Osteocyte (in vitro differentiated cells): ENCODE results near the gene FLNA. TPM values are rescaled to one million over a fixed set of nuclear protein-coding genes. Genes with fewer than 3 reads are reported as not detected.
A peak's percentile ranks its signal among the peaks of the same experiment; 100 is the strongest.
"Not testable (repeated sequence)": the region's sequence is repeated elsewhere in the genome, so short reads cannot be mapped to it uniquely, and the experiment has no call there.

ENCODE experiments used
- DNase-seq: peaks from one replicate; pipeline ENCODE4 v3.0.0; 2021; ENCODE audit warnings: mixed read lengths; ENCODE audit not compliant: unreplicated experiment; ENCODE audit errors: extremely low spot score
- H3K27ac Mint-ChIP-seq: one replicate; pipeline ENCODE4 v1.8.0; 2021; ENCODE audit warnings: mild to moderate bottlenecking, mixed read lengths; ENCODE audit not compliant: unreplicated experiment
- H3K27me3 Mint-ChIP-seq: one replicate; pipeline ENCODE4 v1.8.0; 2021; ENCODE audit warnings: mixed read lengths; ENCODE audit not compliant: unreplicated experiment
- H3K36me3 Mint-ChIP-seq: one replicate; pipeline ENCODE4 v1.8.0; 2021; ENCODE audit warnings: mixed read lengths; ENCODE audit not compliant: unreplicated experiment
- H3K4me1 Mint-ChIP-seq: one replicate; pipeline ENCODE4 v1.8.0; 2021; ENCODE audit warnings: mixed read lengths; ENCODE audit not compliant: unreplicated experiment
- H3K4me3 Mint-ChIP-seq: one replicate; pipeline ENCODE4 v1.8.0; 2021; ENCODE audit warnings: mild to moderate bottlenecking, moderate library complexity, mixed read lengths; ENCODE audit not compliant: unreplicated experiment
- H3K9me3 Mint-ChIP-seq: one replicate; pipeline ENCODE4 v1.8.0; 2021; ENCODE audit warnings: mixed read lengths; ENCODE audit not compliant: unreplicated experiment
- total RNA-seq: library from RNA; stranded (reverse); gene quantifications from 2 replicates; pipeline ENCODE4 v1.2.1, GENCODE V29; 2021
- TF ChIP-seq, protein P1 (sequence below): fragments of 200-600 bp; sonication (generic); IDR thresholded peaks from 2 replicates; pipeline ENCODE4 v1.5.0; 2021; ENCODE audit warnings: antibody characterized with exemption, mild to moderate bottlenecking, moderate library complexity

Gene FLNA
- total RNA-seq, 1 donor from 2014 or later = 2,024 TPM

DNA sequence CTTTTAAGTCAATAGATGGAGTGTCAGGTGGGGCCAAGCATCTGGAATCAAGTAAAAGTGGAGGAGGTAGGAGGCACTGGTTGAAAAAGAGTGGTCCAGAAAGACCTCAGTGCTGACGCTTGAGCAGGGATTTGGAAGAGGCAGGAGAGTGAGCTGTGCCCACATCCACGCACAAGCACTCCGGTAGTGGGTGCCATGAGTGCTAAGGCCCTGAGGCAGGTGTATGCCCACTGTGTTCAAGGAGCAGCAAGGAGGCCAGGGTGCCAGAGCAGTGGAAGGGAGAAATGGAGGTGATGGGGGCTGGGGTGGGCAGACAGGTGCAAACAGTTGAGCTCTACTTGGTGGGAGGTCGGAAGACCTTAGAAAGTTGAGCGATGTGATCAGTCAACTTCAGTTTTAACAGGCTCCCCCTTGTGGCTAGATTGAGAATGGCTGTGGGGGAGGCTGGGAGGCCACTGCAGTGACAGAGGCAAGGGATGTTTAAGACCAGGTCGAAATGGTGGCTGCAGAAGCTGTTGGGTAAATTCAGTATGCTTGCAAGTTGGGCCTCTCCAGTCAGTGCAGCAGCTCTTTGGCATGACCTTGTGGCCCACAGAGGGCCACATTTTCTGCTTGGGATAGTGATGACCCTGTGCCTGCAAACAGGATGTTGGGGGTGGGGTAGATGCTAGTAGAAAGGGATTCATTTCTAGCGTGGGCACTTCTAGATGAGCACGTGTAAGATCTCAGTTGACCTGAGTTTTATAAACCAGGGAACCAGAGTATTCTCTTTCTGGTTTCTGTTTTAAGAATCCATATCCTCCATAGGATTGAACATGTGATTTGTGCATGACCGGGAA lies 66.1 kb downstream of the FLNA start:
- H3K36me3 Mint-ChIP-seq = no peaks in the 10 kb centered on the region
- TF ChIP-seq, protein P1, sequence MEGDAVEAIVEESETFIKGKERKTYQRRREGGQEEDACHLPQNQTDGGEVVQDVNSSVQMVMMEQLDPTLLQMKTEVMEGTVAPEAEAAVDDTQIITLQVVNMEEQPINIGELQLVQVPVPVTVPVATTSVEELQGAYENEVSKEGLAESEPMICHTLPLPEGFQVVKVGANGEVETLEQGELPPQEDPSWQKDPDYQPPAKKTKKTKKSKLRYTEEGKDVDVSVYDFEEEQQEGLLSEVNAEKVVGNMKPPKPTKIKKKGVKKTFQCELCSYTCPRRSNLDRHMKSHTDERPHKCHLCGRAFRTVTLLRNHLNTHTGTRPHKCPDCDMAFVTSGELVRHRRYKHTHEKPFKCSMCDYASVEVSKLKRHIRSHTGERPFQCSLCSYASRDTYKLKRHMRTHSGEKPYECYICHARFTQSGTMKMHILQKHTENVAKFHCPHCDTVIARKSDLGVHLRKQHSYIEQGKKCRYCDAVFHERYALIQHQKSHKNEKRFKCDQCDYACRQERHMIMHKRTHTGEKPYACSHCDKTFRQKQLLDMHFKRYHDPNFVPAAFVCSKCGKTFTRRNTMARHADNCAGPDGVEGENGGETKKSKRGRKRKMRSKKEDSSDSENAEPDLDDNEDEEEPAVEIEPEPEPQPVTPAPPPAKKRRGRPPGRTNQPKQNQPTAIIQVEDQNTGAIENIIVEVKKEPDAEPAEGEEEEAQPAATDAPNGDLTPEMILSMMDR = peak; percentile 60
- no peaks in the 10 kb centered on the region for H3K4me1 Mint-ChIP-seq
- H3K27ac Mint-ChIP-seq = no peak overlapping the region
- peaks cover 5% of the 10 kb centered on the region for H3K9me3 Mint-ChIP-seq
- H3K4me3 Mint-ChIP-seq = no peak overlapping the region
- no peaks in the 10 kb centered on the region for H3K27me3 Mint-ChIP-seq
- DNase-seq = no peak

DNA sequence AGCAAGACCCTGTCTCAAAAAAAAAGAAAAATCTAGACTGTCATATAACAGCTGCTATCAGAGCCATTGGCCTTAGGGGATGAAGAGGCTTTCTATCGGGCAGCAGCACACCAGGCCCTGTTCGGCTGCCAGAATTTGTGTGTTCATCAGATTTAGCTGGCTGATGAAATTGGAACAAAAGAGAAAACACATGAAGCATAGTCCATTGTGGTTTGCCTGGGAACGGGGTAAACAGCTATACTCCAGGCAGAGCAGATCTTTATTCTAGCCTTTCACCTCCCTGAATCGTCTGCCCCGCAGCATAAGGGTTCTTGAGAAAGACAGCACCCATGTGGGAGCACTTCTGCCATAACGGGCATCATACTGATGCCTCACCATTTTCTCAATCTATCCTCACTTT lies 67.2 kb downstream of the FLNA start:
- Mint-ChIP-seq H3K9me3 (peaks cover 5% of the 10 kb centered on the region), H3K4me3 (no peak overlapping the region), H3K36me3 (no peaks in the 10 kb centered on the region), H3K27ac (no peak overlapping the region), H3K4me1 (no peaks in the 10 kb centered on the region), H3K27me3 (no peaks in the 10 kb centered on the region)
- TF ChIP-seq, protein P1 = no peak
- DNase-seq = no peak

DNA sequence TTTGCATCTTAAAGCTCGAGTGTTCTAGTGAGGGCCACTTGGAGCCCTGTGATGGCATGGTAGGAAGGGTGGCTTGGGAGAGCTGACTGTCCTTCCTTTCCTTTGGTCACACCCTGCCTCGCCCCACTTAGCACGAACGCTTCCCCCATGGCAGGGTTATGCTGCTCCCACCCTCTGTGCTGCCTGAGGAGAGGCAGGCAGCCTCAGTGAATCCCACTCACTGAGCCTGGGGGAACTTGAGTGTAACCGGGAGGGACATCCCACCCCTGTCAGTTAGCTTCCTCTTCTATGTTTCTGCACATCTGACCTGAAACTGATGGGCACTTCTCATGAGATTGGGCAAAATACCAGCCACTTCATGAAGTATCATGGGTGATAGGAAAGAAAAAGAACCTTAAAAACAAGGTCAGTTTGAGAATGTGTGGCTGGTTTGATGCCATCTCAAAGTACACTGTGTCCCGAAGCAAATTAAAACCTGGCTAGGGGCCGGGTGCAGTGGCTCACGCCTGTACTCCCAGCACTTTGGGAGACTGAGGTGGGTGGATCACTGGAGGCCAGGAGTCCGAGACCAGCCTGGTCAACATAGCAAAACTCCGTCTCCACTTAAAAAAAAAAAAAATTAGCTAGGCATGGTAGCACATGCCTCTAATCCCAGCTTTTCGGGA lies 68.8 kb downstream of the FLNA start:
- peaks cover 5% of the 10 kb centered on the region for H3K9me3 Mint-ChIP-seq
- no peak for DNase-seq
- H3K27ac Mint-ChIP-seq = no peak overlapping the region

DNA sequence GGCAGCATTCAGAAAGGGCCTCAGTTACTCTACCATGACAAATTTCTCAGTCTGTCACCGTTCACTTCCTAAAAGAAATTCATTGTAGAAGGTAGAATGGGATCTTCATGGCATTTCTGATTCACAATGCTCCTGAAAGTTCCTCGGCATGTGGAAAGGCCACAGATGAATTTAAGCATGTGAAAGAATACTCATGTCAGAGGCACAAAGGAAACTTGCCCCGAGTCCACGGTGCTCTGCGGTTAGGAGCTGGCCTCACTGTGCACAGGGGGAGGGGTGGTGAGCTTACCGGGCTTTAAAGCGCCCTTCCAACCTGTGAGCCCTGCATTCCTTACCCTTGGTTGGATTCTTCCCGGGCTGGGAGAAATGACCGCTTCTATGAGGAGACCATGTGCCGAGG lies 69.6 kb downstream of the FLNA start:
- H3K4me1 Mint-ChIP-seq = no peaks in the 10 kb centered on the region
- no peak overlapping the region for H3K27ac Mint-ChIP-seq
- no peaks in the 10 kb centered on the region for H3K27me3 Mint-ChIP-seq
- TF ChIP-seq, protein P1 = no peak
- no peak overlapping the region for H3K4me3 Mint-ChIP-seq
- no peaks in the 10 kb centered on the region for H3K36me3 Mint-ChIP-seq
- H3K9me3 Mint-ChIP-seq = peaks cover 5% of the 10 kb centered on the region
- no peak for DNase-seq

More for the DNA sequence above, 68.8 kb downstream of the FLNA start:
- no peaks in the 10 kb centered on the region for H3K36me3 Mint-ChIP-seq
- H3K4me3 Mint-ChIP-seq = no peak overlapping the region
- TF ChIP-seq, protein P1 = no peak
- H3K4me1 Mint-ChIP-seq = no peaks in the 10 kb centered on the region
- no peaks in the 10 kb centered on the region for H3K27me3 Mint-ChIP-seq

DNA sequence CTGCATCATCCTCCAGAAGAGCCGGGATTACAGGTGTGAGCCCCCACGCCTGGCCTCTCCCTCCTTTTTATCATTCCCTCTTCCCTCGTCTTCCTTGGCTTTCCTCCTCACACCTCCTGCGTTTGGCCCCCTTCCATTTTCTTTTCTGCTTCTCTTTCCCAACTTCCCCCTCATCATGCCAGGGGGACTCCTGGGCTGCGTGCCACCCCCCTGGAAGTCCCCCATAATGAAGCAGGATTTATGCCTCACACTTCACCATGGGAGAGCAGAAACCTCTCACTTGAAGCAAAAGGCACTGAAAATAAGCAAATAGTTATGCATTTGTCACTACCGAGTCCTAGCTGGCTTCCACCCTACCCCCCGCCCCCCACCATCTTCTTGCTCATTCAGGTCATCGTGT lies 71.0 kb downstream of the FLNA start:
- Mint-ChIP-seq H3K4me1 (no peaks in the 10 kb centered on the region), H3K4me3 (no peak overlapping the region), H3K36me3 (no peaks in the 10 kb centered on the region), H3K27ac (no peak overlapping the region), H3K9me3 (peaks cover 5% of the 10 kb centered on the region), H3K27me3 (no peaks in the 10 kb centered on the region)
- DNase-seq = no peak
- TF ChIP-seq, protein P1 = no peak

DNA sequence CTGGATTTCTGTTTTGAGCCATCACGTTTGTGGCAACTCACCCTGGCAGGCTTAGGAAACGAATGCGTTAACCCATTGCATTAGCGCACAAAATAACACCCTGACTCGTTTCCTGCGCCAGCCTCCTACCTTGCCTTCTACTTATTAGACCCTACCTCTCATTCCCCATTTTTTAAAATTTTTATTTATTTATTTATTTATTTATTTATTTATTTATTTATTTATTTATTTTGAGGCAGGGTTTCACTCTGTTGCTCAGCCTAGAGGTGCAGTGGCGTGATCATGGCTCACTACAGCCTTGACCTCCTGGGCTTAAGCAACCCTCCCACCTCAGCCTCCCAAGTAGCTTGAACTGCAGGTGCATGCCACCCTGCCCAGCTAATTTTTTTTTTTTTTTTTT lies 71.4 kb downstream of the FLNA start:
- H3K9me3 Mint-ChIP-seq = not testable (repeated sequence)

More for the DNA sequence above, 71.4 kb downstream of the FLNA start:
- not testable (repeated sequence) for H3K4me1 Mint-ChIP-seq, H3K27me3 Mint-ChIP-seq, DNase-seq, H3K36me3 Mint-ChIP-seq, H3K4me3 Mint-ChIP-seq, H3K27ac Mint-ChIP-seq
